CD4-positive, alpha-beta T cell treated with Interleukin-15 for 4 hours (primary cell): ENCODE measurements around the gene RAD51.

Experiments used
- DNase-seq: peaks from one replicate; pipeline ENCODE4 v3.0.0-alpha.2; 2020; ENCODE audit warnings: low spot score

RAD51 gene

GRCh38 chr15:40722354-40722753, 27.4 kb downstream of the RAD51 start:
- no peak for DNase-seq

GRCh38 chr15:40722934-40723333, 28.0 kb downstream of the RAD51 start:
- DNase-seq = no peak

GRCh38 chr15:40723919-40724318, 28.9 kb downstream of the RAD51 start:
- no peak for DNase-seq

GRCh38 chr15:40731034-40731433, 36.1 kb downstream of the RAD51 start:
- no peak for DNase-seq

DNA sequence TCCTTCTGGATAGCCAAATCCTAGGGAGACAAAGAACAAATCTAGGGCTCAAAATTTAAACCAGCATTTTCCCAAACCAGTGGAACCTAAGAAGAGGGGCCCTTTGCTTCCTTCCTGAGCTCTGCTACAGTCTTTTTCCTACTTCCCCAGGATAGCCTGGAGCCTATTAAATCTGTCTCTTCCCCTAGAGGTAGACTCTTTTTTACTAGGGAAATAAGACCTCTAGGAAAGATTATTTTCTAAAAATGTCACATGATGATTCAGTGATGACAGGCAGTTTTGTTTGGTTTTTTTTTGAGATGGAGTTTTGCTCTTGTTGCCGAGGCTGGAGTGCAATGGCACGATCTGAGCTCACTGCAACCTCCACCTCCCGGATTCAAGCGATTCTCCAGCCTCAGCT, 41.6 kb downstream of the RAD51 start:
- DNase-seq = no peak

GRCh38 chr15:40737048-40737447, 42.1 kb downstream of the RAD51 start:
- no peak for DNase-seq

GRCh38 chr15:40739047-40739446, 44.1 kb downstream of the RAD51 start:
- DNase-seq = no peak

DNA sequence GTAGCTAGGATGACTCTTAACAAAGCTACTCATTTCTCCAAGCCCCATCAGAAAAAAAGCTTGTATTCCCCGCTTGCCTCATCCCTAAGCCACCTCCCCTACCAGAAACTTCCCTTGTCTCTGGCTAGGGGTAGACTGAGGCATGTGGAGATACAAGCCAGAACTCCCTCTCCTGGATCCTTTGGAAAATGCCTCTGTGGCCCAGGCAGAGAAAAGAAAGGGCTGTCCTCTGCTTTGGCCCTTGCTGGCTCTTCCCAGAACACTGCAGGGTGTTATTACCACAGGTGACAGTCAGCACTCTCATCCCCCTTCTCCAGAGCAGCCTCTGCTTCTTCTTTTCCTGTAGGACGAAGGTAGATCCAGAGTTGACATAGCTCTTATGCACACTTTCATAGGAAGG, 44.9 kb downstream of the RAD51 start:
- DNase-seq = no peak

- no peak for DNase-seq
Measured at GRCh38 chr15:40743485-40743901, 48.5 kb downstream of the RAD51 start.

GRCh38 chr15:40743921-40744814, 49.2 kb downstream of the RAD51 start:
- peak; percentile 78 for DNase-seq

GRCh38 chr15:40744815-40745152, 49.8 kb downstream of the RAD51 start:
- no peak for DNase-seq

- DNase-seq = no peak
Measured at GRCh38 chr15:40746916-40747418, 52.0 kb downstream of the RAD51 start.

DNA sequence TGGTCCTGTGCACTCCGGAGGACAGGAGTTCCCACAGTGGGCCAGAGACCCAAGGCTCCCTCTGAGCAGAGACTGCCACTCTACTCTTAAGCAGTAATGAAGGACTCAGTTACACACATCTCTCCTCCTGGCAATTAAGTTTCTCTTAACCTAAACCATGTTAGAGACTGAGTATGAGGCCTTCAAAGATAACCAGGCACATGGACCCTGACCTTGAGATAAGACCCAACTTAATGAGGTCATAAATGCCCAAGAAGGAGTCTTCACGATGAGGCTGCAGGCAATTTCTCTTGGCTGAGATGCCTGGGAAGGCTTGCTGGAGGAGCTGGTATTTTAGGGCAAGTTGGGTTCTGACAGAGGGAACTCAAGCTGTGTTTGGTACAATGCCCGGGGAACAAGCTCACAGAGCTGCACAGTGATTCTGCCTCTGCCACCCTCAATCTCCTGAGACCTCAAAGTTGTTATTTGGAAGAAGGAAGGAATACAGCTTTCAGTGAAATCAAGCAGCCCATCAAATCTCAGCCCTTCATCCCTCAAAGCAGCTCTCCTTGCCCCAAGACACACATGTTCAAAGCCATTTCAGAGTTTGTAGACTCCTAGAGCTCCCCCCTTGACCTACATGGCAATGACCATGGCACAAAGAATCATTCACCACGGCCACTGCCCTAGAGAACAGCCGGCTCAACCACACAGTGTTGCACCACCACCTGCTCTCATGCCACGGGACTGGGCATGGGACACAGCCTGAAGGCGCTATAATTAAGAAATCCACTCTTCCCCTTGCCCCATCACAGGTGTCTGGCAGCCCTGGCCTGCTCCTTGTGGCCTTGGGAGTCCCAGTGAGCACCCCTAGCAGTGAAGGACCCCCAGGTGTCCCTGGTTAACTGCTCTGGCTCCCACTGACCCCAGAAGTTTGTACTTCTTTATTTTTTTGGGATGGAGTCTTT, 53.0 kb downstream of the RAD51 start:
- DNase-seq = no peak

- DNase-seq = no peak
Measured at GRCh38 chr15:40749151-40749630, 54.2 kb downstream of the RAD51 start.

DNA sequence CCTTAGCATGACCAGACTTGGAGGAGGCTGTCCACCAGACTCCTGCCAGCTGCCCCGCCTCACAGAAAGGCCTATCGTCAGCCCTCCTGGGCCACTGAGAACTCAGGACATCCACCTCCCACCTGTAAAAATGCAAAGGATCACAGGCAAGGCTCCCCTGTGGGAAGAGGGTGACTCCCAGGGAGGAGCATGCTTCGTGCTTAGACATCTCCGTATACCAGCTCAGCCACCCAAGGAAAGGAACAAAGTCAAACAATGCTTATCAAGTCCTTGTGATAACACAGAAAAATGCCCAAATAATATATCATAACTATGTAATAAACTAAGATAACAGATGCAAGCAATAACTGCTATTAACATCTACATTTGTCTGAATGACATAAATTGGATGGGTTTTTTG, 55.9 kb downstream of the RAD51 start:
- DNase-seq = no peak

DNA sequence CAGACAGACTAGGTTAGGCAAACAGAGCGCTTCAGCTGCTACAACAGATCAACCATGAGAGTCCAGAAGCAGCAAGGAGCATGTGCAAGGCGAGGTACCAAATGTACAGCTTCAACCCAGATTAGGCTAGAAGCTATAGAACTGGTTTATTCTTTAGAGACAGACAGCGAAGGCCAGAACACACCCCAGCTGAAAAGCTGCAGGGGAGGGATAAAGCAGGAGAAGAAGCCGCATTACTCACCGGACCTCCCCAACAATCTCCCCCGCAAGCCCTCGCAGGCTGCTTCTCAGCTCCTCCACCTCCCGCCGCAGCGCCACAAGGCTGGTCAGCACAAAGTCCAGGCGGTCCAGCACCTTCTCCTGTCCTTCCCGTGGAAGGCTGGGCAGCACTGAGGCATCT, 56.8 kb downstream of the RAD51 start:
- no peak for DNase-seq

GRCh38 chr15:40754574-40754882, 59.6 kb downstream of the RAD51 start:
- peak; percentile 2 for DNase-seq

DNA sequence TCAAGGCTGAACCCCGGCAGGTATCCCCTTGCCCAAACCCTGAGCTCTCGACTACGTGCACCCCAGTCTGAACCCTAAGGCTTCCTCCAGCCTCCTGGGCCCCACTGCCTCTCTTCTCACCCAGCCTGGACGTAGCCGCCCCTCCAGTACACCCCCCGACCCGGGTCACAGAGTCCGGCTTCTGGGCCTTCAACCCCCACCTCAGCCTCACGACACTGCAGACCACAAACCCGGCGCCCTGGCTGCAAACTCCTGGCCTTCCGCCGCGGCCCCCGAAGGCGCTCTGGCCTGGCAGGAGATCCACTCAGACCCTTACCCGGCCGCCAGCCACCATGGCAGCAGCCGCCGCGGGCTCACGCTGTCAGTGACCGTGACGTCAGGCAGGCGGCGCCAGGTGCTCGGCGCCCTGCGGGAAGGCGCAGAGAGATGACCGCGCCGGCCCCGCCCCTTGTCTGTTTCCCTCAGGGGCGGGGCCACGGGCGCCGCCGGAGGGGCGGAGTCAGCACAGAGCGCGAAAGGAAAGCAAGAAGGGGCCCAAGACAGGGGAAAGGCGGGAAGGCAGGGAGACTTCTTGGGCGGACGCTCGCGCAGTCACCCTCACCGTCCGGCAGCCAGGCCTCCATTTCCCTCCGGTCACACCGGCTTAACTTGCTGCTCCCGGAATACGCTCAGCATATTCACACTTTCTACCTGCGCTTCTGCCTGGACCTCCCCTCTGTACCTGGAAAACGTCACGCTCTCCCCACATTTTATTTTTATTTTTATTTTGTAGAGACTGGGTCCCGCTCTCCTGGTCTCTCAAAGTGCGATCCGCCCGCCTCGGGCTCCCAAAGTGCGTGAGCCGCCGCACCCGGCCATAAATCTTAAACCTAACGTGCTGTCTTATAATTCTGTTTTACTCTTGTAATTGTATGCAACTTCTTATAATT, 60.2 kb downstream of the RAD51 start, which contains the start of gene RMDN3:
TSS of gene RMDN3 (minus strand) at position 372 of the 929 bp plus-strand sequence. CDS start 471 bp downstream, outside the sequence.
- peak; percentile 91 for DNase-seq

- no peak for DNase-seq
Measured at GRCh38 chr15:40755812-40756208, 60.8 kb downstream of the RAD51 start.

DNA sequence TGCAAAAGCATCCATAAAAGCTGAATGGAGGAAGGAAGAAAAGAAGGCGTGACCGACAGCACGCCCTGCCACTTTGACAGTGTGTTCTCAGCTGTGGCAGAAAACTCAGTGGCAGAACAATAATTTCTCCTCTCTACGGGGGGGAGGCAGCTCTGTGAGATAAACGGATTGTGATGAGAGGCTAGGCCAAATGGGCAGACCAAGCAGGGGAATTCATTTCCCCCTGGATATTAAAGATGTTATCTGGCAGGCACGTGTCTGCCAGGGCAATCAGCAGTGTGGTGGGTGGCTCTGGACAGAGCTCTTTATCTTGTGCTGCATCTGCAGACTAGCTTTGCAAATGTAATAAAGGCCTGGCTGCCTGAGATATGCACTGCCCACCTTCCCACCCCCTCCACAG, 62.0 kb downstream of the RAD51 start:
- no peak for DNase-seq

DNA sequence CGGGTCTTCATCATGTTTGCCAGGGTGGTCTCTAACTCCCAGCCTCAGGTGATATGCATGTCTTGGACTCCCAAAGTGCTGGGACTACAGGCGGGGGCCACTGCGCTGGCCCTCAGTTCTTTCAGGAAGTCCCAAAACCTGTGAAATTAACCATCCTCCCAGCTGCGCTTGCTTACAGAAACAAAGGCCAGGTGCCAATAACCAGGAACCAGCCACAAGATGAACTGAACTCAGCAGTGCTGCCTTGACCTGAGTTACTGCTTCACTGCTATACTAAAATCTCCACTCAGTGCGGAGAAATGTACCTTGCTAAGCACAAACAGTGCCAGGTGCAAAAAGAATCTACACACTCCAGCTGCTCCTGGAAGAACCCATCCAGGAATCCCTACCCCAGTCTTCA, 65.0 kb downstream of the RAD51 start:
- no peak for DNase-seq
